GM12864 (cell line): Measurements from ENCODE around the gene NOC3L.
"Not testable (repeated sequence)": the region's sequence is repeated elsewhere in the genome, so short reads cannot be mapped to it uniquely, and the experiment has no call there.

ENCODE experiments used
- DNase-seq: peaks from one replicate; pipeline ENCODE4 v3.0.0-alpha.2; 2011; ENCODE audit warnings: low read depth
- H3K4me3 ChIP-seq: 2 replicates; pipeline ENCODE4 v1.5.1; 2011; ENCODE audit warnings: mild to moderate bottlenecking, low read depth, low read length, control low read depth
- CTCF ChIP-seq: IDR thresholded peaks from 2 replicates; pipeline ENCODE4 v1.5.1; 2011; ENCODE audit warnings: low read depth, mild to moderate bottlenecking, moderate library complexity, low read length, control low read depth, inconsistent platforms; ENCODE audit errors: missing control alignments

Gene NOC3L

GRCh38 chr10:94403380-94404213 is 40.9 kb upstream of the NOC3L start:
- peak; percentile 79 for DNase-seq
- no peak for TF ChIP-seq CTCF
- H3K4me3 ChIP-seq, result peak overlapping the region; percentile 95

- TF ChIP-seq CTCF, result no peak
- no peak for DNase-seq
- peak overlapping the region; percentile 95 for H3K4me3 ChIP-seq
Measured at GRCh38 chr10:94402843-94403379, 40.2 kb upstream of the NOC3L start.

DNA sequence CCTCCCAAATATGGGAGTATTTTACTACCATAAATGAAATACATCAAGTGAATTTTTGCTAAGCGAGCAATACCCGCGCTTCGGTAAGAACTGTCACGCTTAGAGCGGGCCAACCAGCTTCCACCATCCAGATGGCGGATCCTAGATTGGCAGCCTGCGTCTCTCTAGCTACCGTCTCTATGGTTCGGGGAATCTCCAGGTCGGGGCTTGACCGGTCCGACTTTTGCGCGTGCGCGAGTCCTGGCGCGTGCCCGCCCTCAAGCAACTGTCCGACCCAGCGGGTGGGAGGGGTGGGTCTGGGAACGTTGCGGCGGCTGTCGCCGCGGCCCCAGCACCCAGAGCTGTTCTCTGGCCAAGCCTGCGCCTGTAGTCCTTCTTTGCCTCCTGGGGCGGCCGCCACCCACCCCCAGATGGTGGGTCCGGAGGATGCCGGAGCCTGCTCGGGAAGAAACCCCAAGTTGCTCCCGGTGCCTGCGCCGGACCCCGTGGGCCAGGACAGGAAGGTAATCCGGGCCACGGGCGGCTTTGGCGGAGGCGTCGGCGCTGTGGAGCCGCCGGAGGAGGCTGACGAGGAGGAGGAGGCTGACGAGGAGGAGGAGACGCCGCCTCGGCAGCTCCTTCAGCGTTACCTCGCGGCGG is 39.6 kb upstream of the NOC3L start, which contains the start of gene TBC1D12:
Gene TBC1D12 (plus strand): TSS at position 338 of the 639 bp plus-strand sequence. CDS start 73 bp downstream, at position 411.
- peak; percentile 92 for DNase-seq
- peak within 1 kb of the TSS; percentile 95 for H3K4me3 ChIP-seq
- TF ChIP-seq CTCF, result no peak

- TF ChIP-seq CTCF, result no peak
Measured at GRCh38 chr10:94398762-94399161, 36.0 kb upstream of the NOC3L start.

DNA sequence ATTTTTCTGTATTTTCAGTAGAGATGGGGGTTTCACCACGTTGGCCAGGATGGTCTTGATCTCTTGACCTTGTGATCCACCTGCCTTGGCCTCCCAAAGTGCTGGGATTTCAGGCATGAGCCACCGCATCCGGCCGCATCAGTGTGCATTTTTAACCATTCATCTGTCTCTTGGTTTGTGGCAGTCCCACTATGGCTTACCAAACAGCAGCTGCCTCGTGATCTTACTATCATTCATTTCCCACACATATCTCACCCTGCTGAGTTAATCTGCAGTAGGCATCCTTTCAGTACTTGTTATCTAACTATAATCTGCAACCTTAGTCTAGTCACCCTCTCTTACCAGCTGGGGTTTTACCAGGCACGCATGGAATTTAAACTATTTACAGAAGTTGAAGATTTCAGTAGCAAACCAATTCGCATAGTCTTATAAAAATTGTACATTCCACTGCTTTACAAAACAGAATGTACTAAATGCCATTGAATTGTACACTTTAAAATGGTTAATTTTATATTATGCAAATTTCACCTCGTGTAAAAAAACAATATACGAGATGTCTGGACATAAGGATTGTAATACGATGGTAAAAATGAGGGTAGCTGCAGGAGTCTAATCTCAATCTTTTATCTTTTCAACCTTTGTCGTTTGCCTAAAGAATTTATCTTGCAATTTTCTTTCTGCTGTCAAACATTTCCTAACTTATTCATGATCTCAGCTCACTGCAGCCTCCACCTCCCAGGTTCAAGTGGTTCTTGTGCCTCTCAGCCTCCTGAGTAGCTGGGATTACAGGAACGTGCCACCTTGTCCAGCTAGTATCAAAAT is 35.0 kb upstream of the NOC3L start:
- no peak for TF ChIP-seq CTCF
- DNase-seq, result no peak

More at GRCh38 chr10:94398762-94399161, 36.0 kb upstream of the NOC3L start:
- no peak for DNase-seq
- H3K4me3 ChIP-seq, result no peak overlapping the region

GRCh38 chr10:94392117-94392516 is 29.4 kb upstream of the NOC3L start:
- not testable (repeated sequence) for H3K4me3 ChIP-seq, DNase-seq

More for the DNA sequence above, 35.0 kb upstream of the NOC3L start:
- H3K4me3 ChIP-seq, result no peak overlapping the region

DNA sequence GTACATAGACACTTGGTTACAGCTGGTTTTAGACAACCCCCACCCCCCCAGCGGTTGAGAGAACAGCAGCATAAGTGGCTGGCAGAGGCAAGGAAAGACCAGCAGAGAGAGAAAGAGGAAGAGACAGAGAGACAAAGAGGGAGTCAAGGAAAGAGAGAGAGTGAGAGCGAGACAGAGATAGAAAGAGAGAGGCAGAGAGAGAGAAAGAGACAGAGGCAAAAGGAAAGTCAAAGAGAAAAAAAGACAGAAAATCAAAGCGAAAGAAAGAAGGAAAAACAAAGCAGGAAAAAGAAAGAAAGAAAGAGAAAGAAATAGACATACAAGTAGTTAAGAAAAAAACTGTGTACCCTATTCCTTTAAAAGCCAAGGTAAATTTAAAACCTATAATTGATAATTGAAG is 23.0 kb upstream of the NOC3L start:
- DNase-seq, H3K4me3 ChIP-seq: not testable (repeated sequence)
